CD4-positive, alpha-beta T cell (primary cell): Measurements from ENCODE around the gene HOXB3. TPM values are rescaled to one million over a fixed set of nuclear protein-coding genes. Genes with fewer than 3 reads are reported as not detected.

Experiments used
- ATAC-seq: fragments of 200-7000 bp; cut with Tn5 transposase; one replicate; pipeline ENCODE4 v1.10.0; 2022; ENCODE audit warnings: mild to moderate bottlenecking; ENCODE audit not compliant: poor library complexity
- CTCF ChIA-PET: fragments of 350-600 bp; sonication (Branson Sonifier 250); formaldehyde crosslinking; loops from one replicate; lab custom pipeline; 2021; ENCODE audit warnings: antibody characterized with exemption, inconsistent platforms; lab: Charles Lee
- POLR2A ChIA-PET: fragments of 350-600 bp; sonication (Branson Sonifier 250); formaldehyde crosslinking; loops from one replicate; lab custom pipeline; 2021; ENCODE audit warnings: antibody characterized with exemption, inconsistent platforms; lab: Charles Lee
- DNase-seq, 14 experiments: peaks; one replicate each; pipeline ENCODE4 v3.0.0-alpha.2; 2013 to 2020; ENCODE audit warnings: mixed read lengths in 2 of 14
- H3K27ac ChIP-seq, 2 donors: one replicate each; pipeline versions ENCODE4 v1.5.1 to v1.7.0; 2013; ENCODE audit warnings: low read length in 2 of 2, low read depth in 1 of 2, mild to moderate bottlenecking in 1 of 2
- H3K27me3 ChIP-seq, 2 experiments: 1 replicate in 1 of 2; 2 replicates in 1 of 2; pipeline versions ENCODE4 v1.6.1 to v1.7.0; 2013; ENCODE audit warnings: low read length in 2 of 2, control low read depth in 1 of 2, mild to moderate bottlenecking in 1 of 2, moderate library complexity in 1 of 2; ENCODE audit not compliant: insufficient read depth in 2 of 2, control insufficient read depth in 1 of 2
- H3K36me3 ChIP-seq: one replicate; pipeline ENCODE4 v1.6.1; 2013; ENCODE audit warnings: low read length, control low read depth; ENCODE audit not compliant: insufficient read depth
- H3K4me1 ChIP-seq: one replicate; pipeline ENCODE4 v1.6.1; 2013; ENCODE audit warnings: low read length, control low read depth; ENCODE audit not compliant: insufficient read depth
- H3K4me3 ChIP-seq: one replicate; pipeline ENCODE4 v1.5.1; 2013; ENCODE audit warnings: mild to moderate bottlenecking, low read length, moderate library complexity
- H3K9me3 ChIP-seq, 2 experiments: 1 replicate in 1 of 2; 2 replicates in 1 of 2; pipeline versions ENCODE4 v1.6.1 to v1.7.0; 2013; ENCODE audit warnings: low read length in 2 of 2, mild to moderate bottlenecking in 2 of 2, control low read depth in 1 of 2, moderate library complexity in 1 of 2; ENCODE audit not compliant: control insufficient read depth in 1 of 2, insufficient read depth in 1 of 2
- H3K27ac Mint-ChIP-seq: one replicate; pipeline ENCODE4 v1.8.0; 2020; ENCODE audit warnings: mixed read lengths
- H3K27me3 Mint-ChIP-seq: one replicate; pipeline ENCODE4 v1.8.0; 2021; ENCODE audit warnings: mixed read lengths
- H3K36me3 Mint-ChIP-seq: one replicate; pipeline ENCODE4 v1.8.0; 2021; ENCODE audit warnings: low read depth, mixed read lengths
- H3K4me1 Mint-ChIP-seq: one replicate; pipeline ENCODE4 v1.8.0; 2021; ENCODE audit warnings: low read depth, mixed read lengths
- H3K4me3 Mint-ChIP-seq: one replicate; pipeline ENCODE4 v1.8.0; 2020; ENCODE audit warnings: mild to moderate bottlenecking, mixed read lengths
- H3K9me3 Mint-ChIP-seq: one replicate; pipeline ENCODE4 v1.8.0; 2020; ENCODE audit warnings: mixed read lengths
- intact Hi-C, 2 experiments: fragments of 100-400 bp; cut with DNase I in 1 of 2; cut with micrococcal nuclease in 1 of 2; formaldehyde crosslinking; loops; one replicate each; pipeline versions ENCODE4 v1.15.1 to v1.9.0; 2023 to 2025; cut with DNase I, micrococcal nuclease
- total RNA-seq, 174 experiments: library from RNA in 2 of 174; stranded (reverse) in 2 of 174; gene quantifications; one replicate each; pipeline ENCODE4 v1.2.3 and lab custom pipeline; 2021 to 2026
- TF ChIP-seq, protein P1 (sequence below): fragments of 200-600 bp; IDR thresholded peaks from one replicate; pipeline ENCODE4 v1.8.0; 2022; ENCODE audit warnings: antibody characterized with exemption, mild to moderate bottlenecking

Gene HOXB3
- total RNA-seq, 2 experiments from 2014 or later: 0.25 to 0.36 TPM

- POLR2A ChIA-PET: no interaction called here
- TF ChIP-seq, protein P1, sequence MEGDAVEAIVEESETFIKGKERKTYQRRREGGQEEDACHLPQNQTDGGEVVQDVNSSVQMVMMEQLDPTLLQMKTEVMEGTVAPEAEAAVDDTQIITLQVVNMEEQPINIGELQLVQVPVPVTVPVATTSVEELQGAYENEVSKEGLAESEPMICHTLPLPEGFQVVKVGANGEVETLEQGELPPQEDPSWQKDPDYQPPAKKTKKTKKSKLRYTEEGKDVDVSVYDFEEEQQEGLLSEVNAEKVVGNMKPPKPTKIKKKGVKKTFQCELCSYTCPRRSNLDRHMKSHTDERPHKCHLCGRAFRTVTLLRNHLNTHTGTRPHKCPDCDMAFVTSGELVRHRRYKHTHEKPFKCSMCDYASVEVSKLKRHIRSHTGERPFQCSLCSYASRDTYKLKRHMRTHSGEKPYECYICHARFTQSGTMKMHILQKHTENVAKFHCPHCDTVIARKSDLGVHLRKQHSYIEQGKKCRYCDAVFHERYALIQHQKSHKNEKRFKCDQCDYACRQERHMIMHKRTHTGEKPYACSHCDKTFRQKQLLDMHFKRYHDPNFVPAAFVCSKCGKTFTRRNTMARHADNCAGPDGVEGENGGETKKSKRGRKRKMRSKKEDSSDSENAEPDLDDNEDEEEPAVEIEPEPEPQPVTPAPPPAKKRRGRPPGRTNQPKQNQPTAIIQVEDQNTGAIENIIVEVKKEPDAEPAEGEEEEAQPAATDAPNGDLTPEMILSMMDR: no peak
- peaks cover 63% of the 10 kb centered on the region for H3K27me3 Mint-ChIP-seq
- no peaks in the 10 kb centered on the region for H3K36me3 ChIP-seq
- peaks cover 5% of the 10 kb centered on the region for H3K4me1 Mint-ChIP-seq
- H3K27ac Mint-ChIP-seq: no peak overlapping the region
- no peak for ATAC-seq
- H3K36me3 Mint-ChIP-seq: no peaks in the 10 kb centered on the region
- no peak overlapping the region for H3K27ac ChIP-seq
- CTCF ChIA-PET: interaction anchor here (0.8 kb wide), 1 partner anchor 67 kb away, joined by 3 read pairs; no protein-coding TSS in a partner anchor
- H3K9me3 Mint-ChIP-seq: no peaks in the 10 kb centered on the region
- no peak overlapping the region for H3K4me3 Mint-ChIP-seq
- no peak for DNase-seq
- H3K27me3 ChIP-seq: peaks cover 0 to 6% of the 10 kb centered on the region in 2 experiments
- intact Hi-C loops: no loop called here
- peaks cover 12% of the 10 kb centered on the region for H3K4me1 ChIP-seq
- no peak overlapping the region for H3K4me3 ChIP-seq
- H3K9me3 ChIP-seq: no peaks in the 10 kb centered on the region
These were observed 30.8 kb downstream of the HOXB3 start for GRCh38 chr17:48559122-48559839.

GRCh38 chr17:48558831-48559121 lies 31.3 kb downstream of the HOXB3 start:
- Histone ChIP-seq H3K36me3 (no peaks in the 10 kb centered on the region), H3K9me3 (no peaks in the 10 kb centered on the region), H3K4me1 (peaks cover 12% of the 10 kb centered on the region), H3K4me3 (no peak overlapping the region), H3K27ac (no peak overlapping the region), H3K27me3 (peaks cover 0 to 6% of the 10 kb centered on the region in 2 experiments)
- ATAC-seq: no peak
- Mint-ChIP-seq H3K4me1 (peaks cover 5% of the 10 kb centered on the region), H3K9me3 (no peaks in the 10 kb centered on the region), H3K36me3 (no peaks in the 10 kb centered on the region), H3K27me3 (peaks cover 67% of the 10 kb centered on the region), H3K4me3 (no peak overlapping the region), H3K27ac (no peak overlapping the region)
- ChIA-PET CTCF (no interaction called here), POLR2A (no interaction called here)
- DNase-seq: no peak
- intact Hi-C loops: no loop called here
- TF ChIP-seq, protein P1: no peak

DNA sequence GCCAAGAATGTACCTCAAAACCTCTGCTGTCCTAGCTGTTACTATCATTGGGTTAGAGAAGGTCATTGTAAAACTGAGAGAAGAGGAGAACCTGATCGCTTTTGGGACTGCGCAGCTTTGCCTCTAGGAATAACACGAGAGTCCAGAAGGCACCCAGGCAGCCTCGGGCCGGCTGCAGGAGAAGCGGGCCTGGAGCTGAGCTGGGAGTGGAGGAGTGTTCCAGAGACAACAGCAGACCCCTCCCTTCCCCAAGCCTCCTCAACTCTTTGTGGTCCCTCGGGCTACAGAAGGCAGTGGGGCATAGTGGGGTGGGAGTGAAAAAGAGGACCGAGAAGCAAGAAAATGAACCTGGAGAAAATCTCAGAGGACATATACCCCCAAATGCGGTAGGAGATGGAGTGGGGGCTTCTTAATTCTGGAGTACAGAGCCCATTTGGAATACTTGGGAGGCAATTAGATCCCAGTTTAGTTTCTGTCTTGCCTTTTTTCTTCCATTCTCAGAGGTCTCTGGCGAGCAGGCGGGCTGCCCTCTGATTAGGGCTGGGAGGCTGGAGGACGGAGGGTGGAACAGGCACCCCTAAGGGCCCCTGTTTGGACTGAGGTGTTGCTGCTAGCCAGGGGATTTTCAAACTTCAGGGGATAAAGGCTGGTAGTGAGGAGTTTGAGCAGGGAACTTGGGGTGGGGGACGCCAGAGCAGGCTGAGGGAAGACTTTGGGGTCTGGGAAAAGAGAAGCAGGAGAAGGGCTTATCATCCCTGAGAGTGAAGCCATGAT lies 31.8 kb downstream of the HOXB3 start:
- TF ChIP-seq, protein P1: no peak
- no peak for ATAC-seq
- no peak overlapping the region for H3K27ac ChIP-seq
- Mint-ChIP-seq H3K27me3 (peaks cover 67% of the 10 kb centered on the region), H3K27ac (no peak overlapping the region), H3K9me3 (no peaks in the 10 kb centered on the region), H3K4me3 (no peak overlapping the region), H3K4me1 (peaks cover 5% of the 10 kb centered on the region), H3K36me3 (no peaks in the 10 kb centered on the region)
- no peak overlapping the region for H3K4me3 ChIP-seq
- intact Hi-C loops: no loop called here
- H3K9me3 ChIP-seq: no peaks in the 10 kb centered on the region
- no peaks in the 10 kb centered on the region for H3K36me3 ChIP-seq
- DNase-seq: no peak
- peaks cover 0 to 6% of the 10 kb centered on the region in 2 experiments for H3K27me3 ChIP-seq
- CTCF ChIA-PET: interaction anchor here (1.1 kb wide), 1 partner anchor 10 kb away, joined by 3 read pairs; no protein-coding TSS in a partner anchor
- POLR2A ChIA-PET: interaction anchor here (0.6 kb wide), 1 partner anchor 1438 kb away, joined by 3 read pairs; no protein-coding TSS in a partner anchor
- H3K4me1 ChIP-seq: peaks cover 12% of the 10 kb centered on the region
